Dedifferentiated amniotic fluid mesenchymal stem cell (primary cell): ENCODE measurements around the gene ATAD3C.
A peak's percentile ranks its signal among the peaks of the same experiment; 100 is the strongest.
"Not testable (repeated sequence)": the region's sequence is repeated elsewhere in the genome, so short reads cannot be mapped to it uniquely, and the experiment has no call there.

Source experiments
- DNase-seq: peaks from one replicate; pipeline ENCODE4 v3.0.0-alpha.2; 2016; ENCODE audit errors: extremely low spot score

ATAD3C gene

DNA sequence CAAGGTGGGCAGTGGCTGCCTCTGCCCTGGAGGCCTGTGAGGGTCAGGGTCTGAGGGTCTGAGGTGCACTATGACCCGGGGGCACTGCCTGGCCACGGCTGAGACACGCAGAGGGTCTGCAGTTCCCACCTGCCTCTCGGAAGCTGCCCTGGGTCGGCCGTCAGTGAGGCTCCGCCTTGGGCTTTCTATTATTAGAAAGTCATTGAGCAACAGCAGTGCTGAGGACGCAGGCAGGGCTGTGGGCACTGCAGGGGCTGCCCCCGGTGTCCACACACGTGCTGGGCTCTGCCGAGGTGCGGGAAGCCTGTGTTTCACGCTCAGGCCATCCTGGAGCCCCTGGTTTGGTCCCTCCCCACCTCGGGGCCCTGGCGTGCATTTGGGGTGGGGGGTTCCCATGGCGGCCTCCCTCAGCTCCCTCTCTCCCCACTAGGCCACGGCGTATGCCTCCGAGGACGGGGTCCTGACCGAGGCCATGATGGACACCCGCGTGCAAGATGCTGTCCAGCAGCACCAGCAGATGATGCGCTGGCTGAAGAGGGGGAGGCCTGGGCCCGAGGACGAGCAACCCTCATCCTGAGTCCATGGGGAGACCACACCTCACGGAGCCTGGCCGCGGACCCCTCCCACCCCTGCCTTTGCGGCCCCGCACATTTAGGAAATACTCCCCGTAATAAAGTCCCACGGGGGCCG, 59.4 kb downstream of the ATAD3C start:
- DNase-seq: not testable (repeated sequence)

DNA sequence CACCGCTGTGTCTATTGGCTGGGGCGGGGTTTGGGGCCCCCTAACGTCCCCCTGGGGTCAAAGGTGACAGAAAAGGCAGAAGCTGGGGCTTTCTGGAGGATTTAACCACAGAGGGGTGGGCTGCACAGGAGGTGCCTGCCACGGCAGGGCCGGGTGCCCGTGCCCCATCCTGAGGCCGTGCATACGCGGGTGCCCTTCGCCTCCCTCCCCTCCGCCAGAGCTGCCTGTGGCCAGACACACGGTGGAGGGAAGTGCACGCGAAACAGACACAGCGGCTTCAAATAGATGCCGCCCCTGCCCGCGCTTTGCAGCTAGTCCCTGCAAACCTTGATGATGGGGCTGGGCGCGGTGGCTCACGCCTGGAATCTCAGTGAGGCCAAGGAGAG, 60.0 kb downstream of the ATAD3C start:
- DNase-seq: not testable (repeated sequence)

DNA sequence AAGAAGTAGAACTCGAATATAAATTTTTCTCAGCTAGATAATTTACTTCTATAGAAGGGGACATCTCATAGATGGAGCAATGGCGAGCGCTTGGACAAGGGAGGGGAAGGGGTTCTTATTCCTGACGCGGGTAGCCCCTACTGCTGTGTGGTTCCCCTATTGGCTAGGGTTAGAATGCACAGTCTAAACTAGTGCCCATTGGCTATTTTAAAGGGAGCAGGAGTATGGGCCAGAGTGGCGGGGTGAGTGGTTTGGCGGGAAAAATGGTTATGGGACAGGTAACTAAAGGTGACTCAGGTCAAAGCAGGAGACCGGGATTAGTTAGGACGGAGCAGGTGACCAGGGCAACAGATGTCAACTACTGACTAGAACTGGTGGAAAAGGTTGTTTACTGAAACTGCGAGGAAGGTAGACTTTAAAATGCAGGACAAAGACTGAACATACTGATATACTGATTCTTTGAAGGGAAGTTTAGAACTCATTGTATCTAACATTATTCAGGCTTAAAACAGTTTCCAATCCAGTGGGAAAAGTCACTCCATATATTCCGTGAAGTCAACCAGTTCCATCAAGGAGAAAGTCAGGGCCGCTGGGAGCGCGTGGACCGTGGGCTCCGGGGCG, 61.5 kb downstream of the ATAD3C start:
- no peak for DNase-seq

DNA sequence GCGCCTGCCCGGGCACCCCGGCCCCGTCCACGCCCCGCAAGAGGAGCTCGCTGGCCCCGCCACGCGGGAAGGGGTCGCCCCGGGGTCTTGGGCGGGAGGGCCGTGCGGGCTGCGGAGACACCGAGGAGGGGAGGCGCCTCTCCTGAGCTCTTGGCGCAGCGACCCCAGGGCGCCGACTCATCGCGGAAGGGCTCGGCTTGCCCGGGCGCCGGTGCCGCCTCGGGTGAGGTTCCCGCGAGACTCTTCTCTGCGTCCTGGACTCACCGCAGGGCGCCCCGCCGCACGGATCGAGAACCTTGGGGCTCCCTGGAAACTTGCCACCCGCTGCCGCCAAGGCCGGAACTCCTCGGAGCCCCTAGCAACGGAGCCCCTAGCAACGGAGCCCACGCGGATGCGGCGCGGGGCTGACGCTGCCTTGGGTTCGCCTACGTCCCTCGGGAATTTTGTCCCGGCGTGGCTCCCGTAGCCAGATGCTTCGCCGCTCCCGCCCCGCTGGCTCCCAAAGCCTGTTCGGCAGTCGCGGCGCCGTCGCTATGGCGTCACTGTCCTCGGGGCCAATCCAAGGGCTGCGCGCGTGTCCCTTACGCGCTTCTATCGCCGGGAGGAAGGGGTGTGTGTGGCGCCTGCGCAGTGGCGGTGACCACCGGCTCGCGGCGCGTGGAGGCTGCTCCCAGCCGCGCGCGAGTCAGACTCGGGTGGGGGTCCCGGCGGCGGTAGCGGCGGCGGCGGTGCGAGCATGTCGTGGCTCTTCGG, 62.2 kb downstream of the ATAD3C start, which contains the start of gene ATAD3A:
Gene ATAD3A, plus strand, starts transcription at position 630 of the 753 bp plus-strand sequence. Its CDS starts 107 bp downstream, at position 737.
- DNase-seq: peak; percentile 94

DNA sequence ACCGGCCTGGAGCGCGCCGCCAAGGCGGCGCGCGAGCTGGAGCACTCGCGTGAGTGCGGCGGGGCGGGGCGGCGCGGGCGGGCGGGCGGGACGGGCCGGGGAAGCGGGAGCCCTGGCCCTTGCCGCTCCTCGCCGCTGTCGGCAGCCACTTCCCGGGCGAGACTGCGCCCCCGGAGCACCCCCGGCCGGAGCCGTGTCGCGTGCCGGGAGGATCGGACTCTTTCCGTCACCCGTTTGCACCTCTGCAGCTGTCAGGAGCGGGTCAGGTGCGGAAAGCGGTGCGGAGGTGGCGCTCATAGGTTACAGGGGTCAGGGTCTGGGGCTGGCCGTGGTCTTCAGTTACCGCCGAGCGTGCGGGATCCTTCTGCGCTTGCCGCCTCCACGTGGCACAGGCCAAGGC, 62.9 kb downstream of the ATAD3C start:
- not testable (repeated sequence) for DNase-seq

DNA sequence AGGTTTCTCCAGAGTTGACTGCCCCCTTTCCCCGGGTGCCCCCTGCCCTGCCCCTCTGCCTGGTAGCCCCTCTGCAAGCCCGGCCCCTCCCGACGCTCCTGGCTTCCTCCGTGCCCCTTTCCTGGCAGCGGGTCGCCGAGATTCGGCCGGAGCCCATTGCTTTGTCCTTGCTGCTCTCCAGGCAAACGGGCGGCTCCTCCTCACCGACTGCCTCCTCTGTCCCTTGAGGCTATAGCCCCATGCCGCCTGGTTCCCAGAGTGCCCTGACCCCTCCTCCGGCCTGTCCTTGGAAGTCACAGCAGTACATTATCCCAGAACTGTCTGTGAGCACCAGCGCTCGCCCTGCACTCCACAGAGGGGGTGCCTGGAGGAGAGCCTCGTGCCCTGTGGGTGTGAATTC, 64.2 kb downstream of the ATAD3C start:
- DNase-seq: not testable (repeated sequence)

DNA sequence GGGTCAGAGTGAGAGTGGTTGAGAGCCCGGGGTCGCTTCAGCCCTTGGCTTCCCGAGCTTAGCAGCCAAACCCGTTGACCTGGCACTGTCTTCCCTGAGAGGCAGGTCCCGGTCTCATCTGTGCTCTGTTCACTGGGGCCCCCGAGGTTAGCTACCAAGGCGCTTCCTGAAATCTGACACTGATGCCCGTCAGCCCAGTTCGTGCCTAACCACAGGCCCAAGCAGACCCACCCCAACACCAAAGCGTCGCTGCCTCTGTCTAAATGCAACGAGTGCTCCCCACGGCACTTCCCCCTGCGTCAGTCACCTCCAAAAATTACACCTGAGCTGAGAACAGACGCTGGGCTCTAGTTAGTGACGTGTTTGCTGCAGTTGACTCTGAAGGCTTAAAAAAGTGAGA, 64.9 kb downstream of the ATAD3C start:
- not testable (repeated sequence) for DNase-seq

DNA sequence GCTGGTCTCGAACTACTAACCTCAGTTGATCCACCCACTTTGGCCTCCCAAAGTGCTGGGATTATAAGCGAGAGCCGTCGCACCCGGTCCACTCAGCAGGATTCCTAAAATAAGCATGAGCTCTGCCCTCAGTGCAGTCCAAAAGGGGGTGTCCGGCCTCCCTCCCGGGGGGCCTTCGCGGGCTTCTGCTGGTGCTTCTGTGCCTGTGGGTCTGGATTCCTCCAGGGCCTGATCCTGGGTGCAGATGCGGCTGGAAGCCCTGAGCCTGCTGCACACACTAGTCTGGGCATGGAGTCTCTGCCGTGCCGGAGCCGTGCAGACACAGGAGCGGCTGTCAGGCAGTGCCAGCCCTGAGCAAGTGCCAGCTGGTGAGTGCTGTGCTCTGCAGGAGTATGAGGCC, 67.4 kb downstream of the ATAD3C start:
- not testable (repeated sequence) for DNase-seq

DNA sequence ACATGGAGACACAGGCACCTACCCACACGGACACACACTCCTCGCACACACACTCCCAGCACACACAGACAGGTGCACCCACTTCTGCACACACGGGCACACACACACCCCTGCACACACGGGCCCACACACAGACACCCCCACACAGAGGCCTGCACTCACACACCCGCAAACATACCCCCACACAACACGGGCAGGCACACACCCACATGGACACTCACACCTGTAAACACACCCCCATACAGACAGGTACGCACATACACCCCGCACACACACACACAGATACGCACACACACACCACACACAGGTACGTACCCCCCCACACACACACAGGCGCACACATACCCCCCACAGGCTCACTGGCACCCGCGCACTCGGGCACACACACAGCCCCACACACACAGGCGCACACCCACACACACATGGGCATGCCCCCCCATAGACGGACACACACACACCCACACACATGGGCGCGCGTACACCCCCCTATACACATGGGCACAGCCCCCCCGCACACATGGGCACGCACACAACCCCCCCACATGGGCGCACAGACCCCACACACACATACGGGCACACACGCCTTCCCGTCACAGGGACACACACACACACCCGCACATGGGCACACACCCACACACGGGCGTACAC, 68.6 kb downstream of the ATAD3C start:
- no peak for DNase-seq

DNA sequence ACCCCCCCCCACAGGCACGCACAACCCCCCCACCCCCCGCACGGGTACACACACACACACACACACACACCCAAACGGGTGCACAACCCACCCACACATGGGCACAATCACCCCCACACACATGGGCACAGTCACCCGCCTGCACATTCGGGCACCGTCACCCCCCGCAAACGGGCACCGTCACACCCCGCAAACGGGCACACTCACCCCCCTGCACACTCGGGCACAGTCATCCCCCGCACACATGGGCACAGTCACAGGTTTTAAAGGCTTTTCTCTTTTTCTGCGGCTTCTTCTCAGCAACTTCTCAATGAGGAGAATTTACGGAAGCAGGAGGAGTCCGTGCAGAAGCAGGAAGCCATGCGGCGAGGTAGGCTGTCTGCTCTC, 69.1 kb downstream of the ATAD3C start:
- not testable (repeated sequence) for DNase-seq
